Neuronal stem cell (in vitro differentiated cells): ENCODE data around the gene CROCC2.

ENCODE experiments used
- DNase-seq: peaks from one replicate; pipeline ENCODE4 v3.0.0-alpha.2; 2013; ENCODE audit warnings: low spot score
- H2AFZ ChIP-seq: one replicate; pipeline ENCODE4 v1.6.1; 2013; ENCODE audit warnings: mild to moderate bottlenecking, low read length, inconsistent platforms
- H2AK5ac ChIP-seq: 2 replicates; pipeline ENCODE4 v1.6.1; 2013; ENCODE audit warnings: low read depth, mild to moderate bottlenecking, inconsistent platforms, low read length, moderate library complexity, mixed read lengths
- H2BK120ac ChIP-seq: 2 replicates; pipeline ENCODE4 v1.6.1; 2013; ENCODE audit warnings: low read depth, mild to moderate bottlenecking, inconsistent platforms, low read length, moderate library complexity, mixed read lengths
- H2BK12ac ChIP-seq: one replicate; pipeline ENCODE4 v1.6.1; 2013; ENCODE audit warnings: low read length, inconsistent platforms
- H2BK15ac ChIP-seq: 2 replicates; pipeline ENCODE4 v1.6.1; 2013; ENCODE audit warnings: mild to moderate bottlenecking, low read length, inconsistent platforms, mixed read lengths
- H2BK5ac ChIP-seq: one replicate; pipeline ENCODE4 v1.6.1; 2013; ENCODE audit warnings: inconsistent platforms, mild to moderate bottlenecking, low read length, moderate library complexity
- H3K14ac ChIP-seq: one replicate; pipeline ENCODE4 v1.6.1; 2013; ENCODE audit warnings: low read length, inconsistent platforms
- H3K18ac ChIP-seq: 2 replicates; pipeline ENCODE4 v1.6.1; 2013; ENCODE audit warnings: low read length, inconsistent platforms
- H3K23ac ChIP-seq: 2 replicates; pipeline ENCODE4 v1.6.1; 2013; ENCODE audit warnings: low read depth, mild to moderate bottlenecking, mixed read lengths, low read length, inconsistent platforms; ENCODE audit not compliant: poor library complexity
- H3K27ac ChIP-seq: replicated peaks from 3 replicates; pipeline ENCODE4 v1.5.1; 2013; ENCODE audit warnings: low read length, inconsistent platforms
- H3K27me3 ChIP-seq, 3 experiments: 2 replicates each; pipeline ENCODE4 v1.6.1; 2013; ENCODE audit warnings: low read length in 3 of 3, mild to moderate bottlenecking in 2 of 3, inconsistent platforms in 1 of 3, low read depth in 1 of 3, mixed read lengths in 1 of 3, moderate library complexity in 1 of 3; ENCODE audit not compliant: control insufficient read depth in 3 of 3, insufficient read depth in 3 of 3
- H3K36me3 ChIP-seq, 2 donors: replicated peaks in 1 of 2; 2 replicates each; pipeline ENCODE4 v1.6.1; 2013; ENCODE audit warnings: low read length in 2 of 2; ENCODE audit not compliant: control insufficient read depth in 2 of 2, insufficient read depth in 2 of 2
- H3K4ac ChIP-seq: 2 replicates; pipeline ENCODE4 v1.6.1; 2013; ENCODE audit warnings: inconsistent platforms, mild to moderate bottlenecking, low read length, moderate library complexity
- H3K4me1 ChIP-seq, 2 donors: 1 replicate in 1 of 2; 2 replicates in 1 of 2; pipeline ENCODE4 v1.6.1; 2013; ENCODE audit warnings: low read length in 2 of 2, low read depth in 1 of 2; ENCODE audit not compliant: control insufficient read depth in 2 of 2, insufficient read depth in 1 of 2
- H3K4me2 ChIP-seq: one replicate; pipeline ENCODE4 v1.6.1; 2013; ENCODE audit warnings: mild to moderate bottlenecking, low read length, inconsistent platforms; ENCODE audit not compliant: insufficient read depth, poor library complexity, severe bottlenecking
- H3K4me3 ChIP-seq, 2 donors: 2 replicates each; pipeline ENCODE4 v1.5.1; 2013; ENCODE audit warnings: low read length in 2 of 2, mild to moderate bottlenecking in 2 of 2, inconsistent platforms in 1 of 2, moderate library complexity in 1 of 2
- H3K79me1 ChIP-seq: one replicate; pipeline ENCODE4 v1.6.1; 2013; ENCODE audit warnings: low read depth, mild to moderate bottlenecking, inconsistent platforms, low read length, moderate library complexity
- H3K9ac ChIP-seq: one replicate; pipeline ENCODE4 v1.6.1; 2013; ENCODE audit warnings: mild to moderate bottlenecking, low read depth, low read length, inconsistent platforms; ENCODE audit not compliant: poor library complexity
- H3K9me3 ChIP-seq, 2 donors: replicated peaks in 1 of 2; 2 replicates each; pipeline versions ENCODE3 to v1.6.1; 2013; ENCODE audit warnings: low read length in 2 of 2, mild to moderate bottlenecking in 2 of 2, inconsistent platforms in 1 of 2, low read depth in 1 of 2, mixed read lengths in 1 of 2, moderate library complexity in 1 of 2; ENCODE audit not compliant: control insufficient read depth in 2 of 2, insufficient read depth in 1 of 2
- H4K8ac ChIP-seq: one replicate; pipeline ENCODE4 v1.6.1; 2013; ENCODE audit warnings: low read depth, mild to moderate bottlenecking, inconsistent platforms, low read length, moderate library complexity
- H4K91ac ChIP-seq: one replicate; pipeline ENCODE4 v1.6.1; 2013; ENCODE audit warnings: low read length, low read depth, mild to moderate bottlenecking, inconsistent platforms; ENCODE audit not compliant: poor library complexity
- whole genome bisulfite sequencing, 2 donors: extraction: QIAGEN DNeasy Blood & Tissue Kit; methylation state at CpG; one replicate each; pipeline ENCODE4 v1.1.7; 2013; ENCODE audit warnings: missing lambda C conversion rate in 2 of 2, mixed read lengths in 1 of 2; ENCODE audit not compliant: insufficient read length in 2 of 2, insufficient replicate concordance in 1 of 2; ENCODE audit errors: extremely low coverage in 2 of 2; 5-methylcytosine and 5-hydroxymethylcytosine counted together

Gene CROCC2

GRCh38 chr2:240960309-240960970, 54.3 kb downstream of the CROCC2 start:
- Histone ChIP-seq H3K9ac (peak overlapping the region; percentile 56), H3K4me2 (no peak overlapping the region), H2BK5ac (no peak overlapping the region), H3K4me1 (peaks cover 22 to 24% of the 10 kb centered on the region in 2 donors), H2BK15ac (peak overlapping the region; percentile 96), H2AK5ac (peak overlapping the region; percentile 100), H3K18ac (peak overlapping the region; percentile 93), H3K27ac (peak overlapping the region; percentile 22), H3K27me3 (peaks cover 0 to 32% (median 0%) of the 10 kb centered on the region in 3 experiments), H3K9me3 (peaks cover 0 to 3% of the 10 kb centered on the region in 2 donors), H3K4me3 (no peak overlapping the region), H3K79me1 (no peaks in the 10 kb centered on the region), H3K4ac (no peak overlapping the region), H4K91ac (peak overlapping the region; percentile 83), H4K8ac (peak overlapping the region; percentile 43), H3K36me3 (no peaks in the 10 kb centered on the region), H2AFZ (peak overlapping the region; percentile 73), H2BK120ac (peak overlapping the region; percentile 22), H3K23ac (peak overlapping the region; percentile 77), H3K14ac (peak overlapping the region; percentile 65), H2BK12ac (peak overlapping the region; percentile 97)
- WGBS, 2 donors = no CpG with 5 or more reads among the region's 28 CpGs
- no peak for DNase-seq

- peak overlapping the region in 1 of 2 donors; percentile 42 for H3K4me3 ChIP-seq
- no peaks in the 10 kb centered on the region for H3K36me3 ChIP-seq
- no peaks in the 10 kb centered on the region for H3K79me1 ChIP-seq
- peak overlapping the region; percentile 80 for H3K9ac ChIP-seq
- no peak overlapping the region for H3K4me2 ChIP-seq
- H3K14ac ChIP-seq = peak overlapping the region; percentile 94
- H2BK12ac ChIP-seq = no peak overlapping the region
- H3K27me3 ChIP-seq = peaks cover 0 to 30% (median 0%) of the 10 kb centered on the region in 3 experiments
- DNase-seq = no peak
- peak overlapping the region; percentile 60 for H3K18ac ChIP-seq
- no peak overlapping the region for H2AK5ac ChIP-seq
- no peak overlapping the region for H3K27ac ChIP-seq
- 100% methylated on average over 4 of the region's 27 CpGs; no CpG with 5 or more reads in 1 of the 2 donors for WGBS, 2 donors
- H3K4ac ChIP-seq = no peak overlapping the region
- H3K4me1 ChIP-seq = peaks cover 22 to 24% of the 10 kb centered on the region in 2 donors
- H3K23ac ChIP-seq = peak overlapping the region; percentile 9
- H4K8ac ChIP-seq = peak overlapping the region; percentile 100
- H2BK120ac ChIP-seq = no peak overlapping the region
- H2BK5ac ChIP-seq = no peak overlapping the region
- no peak overlapping the region for H4K91ac ChIP-seq
- H2AFZ ChIP-seq = peak overlapping the region; percentile 73
- H3K9me3 ChIP-seq = peaks cover 0 to 3% of the 10 kb centered on the region in 2 donors
- peak overlapping the region; percentile 0 for H2BK15ac ChIP-seq
Measured at GRCh38 chr2:240960971-240961876, 55.1 kb downstream of the CROCC2 start.

- Histone ChIP-seq H2AK5ac (no peak overlapping the region), H3K9ac (peak overlapping the region; percentile 80), H2BK120ac (no peak overlapping the region), H3K18ac (no peak overlapping the region), H3K14ac (no peak overlapping the region), H3K36me3 (no peaks in the 10 kb centered on the region), H3K9me3 (peaks cover 0 to 3% of the 10 kb centered on the region in 2 donors), H3K4me1 (peaks cover 22 to 24% of the 10 kb centered on the region in 2 donors), H3K23ac (no peak overlapping the region), H3K27me3 (peaks cover 0 to 27% (median 0%) of the 10 kb centered on the region in 3 experiments), H3K4ac (no peak overlapping the region), H3K4me3 (no peak overlapping the region), H3K79me1 (no peaks in the 10 kb centered on the region), H2BK5ac (no peak overlapping the region), H3K4me2 (no peak overlapping the region), H3K27ac (peak overlapping the region; percentile 39), H2BK12ac (no peak overlapping the region), H4K91ac (no peak overlapping the region), H4K8ac (no peak overlapping the region), H2BK15ac (no peak overlapping the region), H2AFZ (peak overlapping the region; percentile 94)
- no peak for DNase-seq
- no CpG with 5 or more reads among the region's 12 CpGs for WGBS, 2 donors
Measured at GRCh38 chr2:240961910-240962299, 55.8 kb downstream of the CROCC2 start.
